Suprapubic skin (tissue), 4 donors: ENCODE measurements around the gene WAPL. TPM values are rescaled to one million over a fixed set of nuclear protein-coding genes. Genes with fewer than 3 reads are reported as not detected.
"Not testable (repeated sequence)": the region's sequence is repeated elsewhere in the genome, so short reads cannot be mapped to it uniquely, and the experiment has no call there.

Experiments
- DNase-seq, 2 donors: peaks; one replicate each; pipeline ENCODE4 v3.0.0-alpha.2; 2019; ENCODE audit warnings: low spot score in 2 of 2
- H3K27ac ChIP-seq: fragments of 200-600 bp; sonication (generic); one replicate; pipeline ENCODE4 v1.5.1; 2019
- H3K27me3 ChIP-seq: fragments of 200-600 bp; sonication (generic); one replicate; pipeline ENCODE4 v1.5.1; 2019
- H3K36me3 ChIP-seq: fragments of 200-600 bp; sonication (generic); one replicate; pipeline ENCODE4 v1.5.1; 2019
- H3K4me1 ChIP-seq: fragments of 200-600 bp; sonication (generic); one replicate; pipeline ENCODE4 v1.5.1; 2019
- H3K4me3 ChIP-seq: fragments of 200-600 bp; sonication (generic); one replicate; pipeline ENCODE4 v1.5.1; 2019; ENCODE audit warnings: mild to moderate bottlenecking
- H3K9me3 ChIP-seq: fragments of 200-600 bp; sonication (generic); one replicate; pipeline ENCODE4 v1.5.1; 2019
- EP300 ChIP-seq: sonication (generic); formaldehyde crosslinking; IDR thresholded peaks from one replicate; pipeline ENCODE4 v1.6.1; 2017; ENCODE audit warnings: antibody characterized with exemption
- POLR2A ChIP-seq, 2 donors: fragments of 450-650 bp; IDR thresholded peaks; one replicate each; pipeline ENCODE4 v1.6.1; 2017; ENCODE audit warnings: antibody characterized with exemption in 2 of 2, mild to moderate bottlenecking in 2 of 2, moderate library complexity in 2 of 2
- POLR2AphosphoS5 ChIP-seq, 3 donors: sonication (generic); formaldehyde crosslinking; IDR thresholded peaks; one replicate each; pipeline ENCODE4 v1.6.1; 2017; ENCODE audit warnings: antibody characterized with exemption in 3 of 3
- WGBS: methylation state at CpG from one replicate; pipeline ENCODE4 v1.1.5; 2018; 5-methylcytosine and 5-hydroxymethylcytosine counted together
- total RNA-seq, 4 donors: library from RNA; depleted of rRNA; stranded (reverse); fragments of >200 nt; gene quantifications; one replicate each; pipeline ENCODE4 v1.1.0, GENCODE V29; 2016
- TF ChIP-seq, protein P1 (sequence below), 2 donors: fragments of 200-600 bp in 1 of 2; fragments of 450-650 bp in 1 of 2; sonication (generic) in 1 of 2; IDR thresholded peaks; one replicate each; pipeline ENCODE4 v1.5.1; 2016 to 2019; ENCODE audit warnings: antibody characterized with exemption in 2 of 2, mild to moderate bottlenecking in 1 of 2, moderate library complexity in 1 of 2

Gene WAPL
- total RNA-seq, 4 donors from 2014 or later: 35.4 to 52.0 (median 43.6) TPM

DNA sequence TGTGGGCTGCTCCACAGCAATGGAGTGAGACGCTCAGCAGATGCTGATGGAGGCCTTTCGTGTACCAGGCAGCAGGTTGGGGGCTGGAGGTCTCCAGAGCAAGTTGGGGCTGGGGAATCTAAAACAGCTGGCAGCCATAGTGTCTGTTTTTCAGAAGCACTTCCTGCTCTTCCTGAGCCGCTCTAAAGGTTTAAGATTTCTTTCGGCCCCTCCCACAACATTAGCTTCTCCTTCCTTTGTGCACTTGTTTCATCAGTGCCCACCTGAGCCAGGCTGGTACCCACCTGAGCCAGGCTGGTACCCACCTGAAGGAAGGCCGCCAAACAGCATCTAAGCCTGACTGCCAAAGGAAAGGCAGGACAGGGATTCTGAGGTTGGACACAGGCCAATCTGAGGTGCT, 18.4 kb upstream of the WAPL start:
- no peak overlapping the region for H3K27ac ChIP-seq
- H3K27me3 ChIP-seq: no peaks in the 10 kb centered on the region
- H3K9me3 ChIP-seq: no peaks in the 10 kb centered on the region
- no peaks in the 10 kb centered on the region for H3K36me3 ChIP-seq
- H3K4me1 ChIP-seq: peaks cover 6% of the 10 kb centered on the region
- H3K4me3 ChIP-seq: no peak overlapping the region
- TF ChIP-seq EP300: no peak
- TF ChIP-seq POLR2A (IDR thresholded peaks at IDR 0.05): no peak
- no peak for TF ChIP-seq POLR2AphosphoS5 (IDR thresholded peaks at IDR 0.05)
- TF ChIP-seq, protein P1, sequence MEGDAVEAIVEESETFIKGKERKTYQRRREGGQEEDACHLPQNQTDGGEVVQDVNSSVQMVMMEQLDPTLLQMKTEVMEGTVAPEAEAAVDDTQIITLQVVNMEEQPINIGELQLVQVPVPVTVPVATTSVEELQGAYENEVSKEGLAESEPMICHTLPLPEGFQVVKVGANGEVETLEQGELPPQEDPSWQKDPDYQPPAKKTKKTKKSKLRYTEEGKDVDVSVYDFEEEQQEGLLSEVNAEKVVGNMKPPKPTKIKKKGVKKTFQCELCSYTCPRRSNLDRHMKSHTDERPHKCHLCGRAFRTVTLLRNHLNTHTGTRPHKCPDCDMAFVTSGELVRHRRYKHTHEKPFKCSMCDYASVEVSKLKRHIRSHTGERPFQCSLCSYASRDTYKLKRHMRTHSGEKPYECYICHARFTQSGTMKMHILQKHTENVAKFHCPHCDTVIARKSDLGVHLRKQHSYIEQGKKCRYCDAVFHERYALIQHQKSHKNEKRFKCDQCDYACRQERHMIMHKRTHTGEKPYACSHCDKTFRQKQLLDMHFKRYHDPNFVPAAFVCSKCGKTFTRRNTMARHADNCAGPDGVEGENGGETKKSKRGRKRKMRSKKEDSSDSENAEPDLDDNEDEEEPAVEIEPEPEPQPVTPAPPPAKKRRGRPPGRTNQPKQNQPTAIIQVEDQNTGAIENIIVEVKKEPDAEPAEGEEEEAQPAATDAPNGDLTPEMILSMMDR (IDR thresholded peaks at IDR 0.05): no peak
- peak in 1 of 2 donors; percentile 49 for DNase-seq
- WGBS: 73% methylated on average over 5 of the region's 5 CpGs

DNA sequence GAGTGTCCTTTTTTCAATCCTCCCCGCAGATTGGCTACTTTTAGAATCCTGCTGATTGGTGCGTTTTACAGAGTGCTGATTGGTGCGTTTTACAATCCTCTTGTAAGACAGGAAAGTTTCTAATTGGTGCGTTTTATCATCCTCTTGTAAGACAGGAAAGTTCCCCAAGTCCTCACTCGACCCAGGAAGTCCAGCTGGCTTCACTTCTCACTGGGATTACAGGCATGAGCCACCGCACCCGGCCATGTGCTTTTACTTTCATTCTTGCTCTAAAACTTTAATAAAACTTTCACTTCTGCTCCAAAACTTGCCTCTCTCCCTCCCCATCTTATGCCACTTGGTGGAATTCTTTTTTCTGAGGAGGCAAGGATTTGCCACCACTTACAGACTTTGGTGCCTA, 17.0 kb upstream of the WAPL start:
- H3K27ac ChIP-seq: no peak overlapping the region
- H3K36me3 ChIP-seq: no peaks in the 10 kb centered on the region
- peak; percentile 41 to 45 for DNase-seq
- no peak overlapping the region for H3K4me3 ChIP-seq
- no peaks in the 10 kb centered on the region for H3K27me3 ChIP-seq
- no peak for TF ChIP-seq POLR2A (IDR thresholded peaks at IDR 0.05)
- TF ChIP-seq POLR2AphosphoS5 (IDR thresholded peaks at IDR 0.05): no peak
- TF ChIP-seq, protein P1 (IDR thresholded peaks at IDR 0.05): no peak
- no peak for TF ChIP-seq EP300
- WGBS: 69% methylated on average over 7 of the region's 7 CpGs
- peaks cover 20% of the 10 kb centered on the region for H3K4me1 ChIP-seq
- H3K9me3 ChIP-seq: no peaks in the 10 kb centered on the region

DNA sequence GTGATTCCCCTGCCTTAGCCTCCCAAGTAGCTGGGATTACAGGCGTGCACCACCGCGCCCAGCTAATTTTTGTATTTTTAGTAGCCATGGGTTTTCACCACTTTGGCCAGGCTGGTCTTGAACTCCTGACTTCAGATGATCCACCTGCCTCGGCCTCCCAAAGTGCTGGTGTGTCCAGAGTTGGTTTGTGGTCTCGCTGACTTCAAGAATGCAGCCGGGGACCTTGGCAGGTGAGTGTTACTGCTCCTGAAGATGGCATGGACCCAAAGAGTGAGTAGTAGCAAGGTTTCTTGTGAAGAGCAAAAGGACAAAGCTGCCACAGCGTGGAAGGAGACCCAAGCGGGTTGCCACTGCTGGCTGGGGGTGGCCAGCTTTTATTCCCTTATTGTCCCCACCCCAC, 16.4 kb upstream of the WAPL start:
- not testable (repeated sequence) for H3K27me3 ChIP-seq, H3K9me3 ChIP-seq, H3K4me3 ChIP-seq, H3K36me3 ChIP-seq, H3K27ac ChIP-seq
- H3K4me1 ChIP-seq: peaks cover 20% of the 10 kb centered on the region
- 90% methylated on average over 8 of the region's 8 CpGs for WGBS
- DNase-seq: peak in 1 of 2 donors; percentile 43

DNA sequence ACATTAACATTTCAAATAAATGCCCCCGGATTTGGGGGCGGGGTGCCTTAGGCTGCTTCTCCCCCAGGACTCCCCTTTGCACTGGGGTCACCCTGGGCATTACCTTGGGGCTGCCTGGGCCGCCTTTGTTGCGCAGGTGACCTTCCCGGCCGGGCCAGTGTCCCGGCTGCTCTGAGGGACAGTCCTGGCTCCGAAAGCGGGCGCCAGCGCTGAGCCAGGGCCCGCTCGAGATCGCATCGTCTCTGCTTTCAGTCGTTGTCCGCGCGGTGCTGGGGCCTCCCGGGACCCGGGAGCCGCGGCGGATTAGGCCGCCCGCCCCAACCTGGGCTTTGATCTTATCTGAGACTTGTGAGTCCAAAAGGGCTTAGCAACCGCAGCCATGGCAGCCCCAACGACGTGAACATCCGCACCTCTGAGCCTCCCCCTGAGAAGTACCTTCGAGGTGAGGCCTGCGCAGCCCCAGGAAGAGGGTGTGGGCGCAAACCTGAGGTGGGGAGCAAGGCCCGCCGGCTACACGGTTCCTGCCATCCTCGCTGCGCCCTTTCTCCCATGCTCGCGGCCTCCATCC, 14.8 kb upstream of the WAPL start:
- H3K27ac ChIP-seq: no peak overlapping the region
- 46% methylated on average over 25 of the region's 40 CpGs for WGBS

DNA sequence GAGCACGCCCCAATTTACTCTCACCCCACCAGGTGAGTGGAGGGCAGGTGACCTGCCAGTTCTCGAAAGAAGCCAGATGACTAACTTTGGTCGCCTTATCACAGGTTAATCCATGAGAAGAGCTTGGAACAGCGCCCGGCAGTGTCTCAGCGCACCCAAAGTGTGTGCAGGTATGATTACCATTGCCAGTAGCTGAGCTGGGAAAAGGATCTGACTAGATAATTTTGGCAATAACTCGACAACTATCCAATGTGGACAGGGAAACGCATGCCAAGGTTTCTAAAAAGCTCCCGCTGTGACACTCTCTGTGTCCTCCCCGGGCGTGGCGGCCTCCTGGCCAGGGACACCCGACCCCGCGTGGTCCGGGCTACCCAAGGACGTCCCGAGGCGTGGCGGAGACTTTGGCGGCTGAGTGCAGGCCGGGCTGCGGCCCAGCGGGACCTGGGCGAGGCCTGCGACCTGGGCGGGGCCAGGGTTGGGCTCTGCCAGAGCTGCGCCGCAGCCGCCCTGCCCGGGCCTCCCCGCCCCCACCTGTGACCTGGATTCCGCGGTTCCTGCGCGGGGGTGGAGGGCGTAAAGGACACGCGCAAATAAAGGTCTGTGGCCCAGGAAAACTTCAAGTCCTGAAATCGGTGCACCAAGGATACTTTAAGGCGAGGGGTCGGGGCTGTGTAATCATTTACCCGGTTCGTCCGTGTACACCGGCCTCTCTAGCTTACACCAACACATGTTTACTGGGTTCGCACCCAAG, 13.7 kb upstream of the WAPL start:
- H3K27me3 ChIP-seq: no peaks in the 10 kb centered on the region
- 37% methylated on average over 14 of the region's 47 CpGs for WGBS
- TF ChIP-seq POLR2AphosphoS5 (IDR thresholded peaks at IDR 0.05) (no peak), EP300 (no peak), POLR2A (IDR thresholded peaks at IDR 0.05) (no peak)
- TF ChIP-seq, protein P1 (IDR thresholded peaks at IDR 0.05): no peak
- H3K36me3 ChIP-seq: no peaks in the 10 kb centered on the region
- DNase-seq: peak; percentile 83 to 89
- H3K4me1 ChIP-seq: peaks cover 20% of the 10 kb centered on the region
- H3K27ac ChIP-seq: peak overlapping the region; percentile 69
- peak overlapping the region; percentile 47 for H3K4me3 ChIP-seq
- no peaks in the 10 kb centered on the region for H3K9me3 ChIP-seq

More for the DNA sequence above, 14.8 kb upstream of the WAPL start:
- no peaks in the 10 kb centered on the region for H3K36me3 ChIP-seq
- DNase-seq: peak in 1 of 2 donors; percentile 60
- TF ChIP-seq, protein P1 (IDR thresholded peaks at IDR 0.05): no peak
- TF ChIP-seq POLR2A (IDR thresholded peaks at IDR 0.05) (no peak), POLR2AphosphoS5 (IDR thresholded peaks at IDR 0.05) (no peak), EP300 (no peak)
- H3K27me3 ChIP-seq: no peaks in the 10 kb centered on the region
- H3K4me1 ChIP-seq: peaks cover 20% of the 10 kb centered on the region
- H3K9me3 ChIP-seq: no peaks in the 10 kb centered on the region
- H3K4me3 ChIP-seq: peak overlapping the region; percentile 47
